GM18907 (cell line): ENCODE measurements around the gene BABAM2.

ENCODE experiments used
- ATAC-seq: cut with Tn5 transposase; IDR thresholded peaks from one replicate; pipeline ENCODE4 v1.9.1; 2021; ENCODE audit warnings: mild to moderate bottlenecking, moderate library complexity; ENCODE audit not compliant: unreplicated experiment

Gene BABAM2

GRCh38 chr2:28350196-28350595 is 459.7 kb downstream of the BABAM2 start:
- no peak for ATAC-seq

- ATAC-seq = no peak
Measured at GRCh38 chr2:28350791-28351285, 460.3 kb downstream of the BABAM2 start.

- ATAC-seq = no peak
Measured at GRCh38 chr2:28351621-28352020, 461.1 kb downstream of the BABAM2 start.

GRCh38 chr2:28352104-28352503 is 461.6 kb downstream of the BABAM2 start:
- no peak for ATAC-seq

GRCh38 chr2:28352610-28353195 is 462.2 kb downstream of the BABAM2 start:
- ATAC-seq = no peak

GRCh38 chr2:28354920-28355520 is 464.5 kb downstream of the BABAM2 start:
- ATAC-seq = no peak

DNA sequence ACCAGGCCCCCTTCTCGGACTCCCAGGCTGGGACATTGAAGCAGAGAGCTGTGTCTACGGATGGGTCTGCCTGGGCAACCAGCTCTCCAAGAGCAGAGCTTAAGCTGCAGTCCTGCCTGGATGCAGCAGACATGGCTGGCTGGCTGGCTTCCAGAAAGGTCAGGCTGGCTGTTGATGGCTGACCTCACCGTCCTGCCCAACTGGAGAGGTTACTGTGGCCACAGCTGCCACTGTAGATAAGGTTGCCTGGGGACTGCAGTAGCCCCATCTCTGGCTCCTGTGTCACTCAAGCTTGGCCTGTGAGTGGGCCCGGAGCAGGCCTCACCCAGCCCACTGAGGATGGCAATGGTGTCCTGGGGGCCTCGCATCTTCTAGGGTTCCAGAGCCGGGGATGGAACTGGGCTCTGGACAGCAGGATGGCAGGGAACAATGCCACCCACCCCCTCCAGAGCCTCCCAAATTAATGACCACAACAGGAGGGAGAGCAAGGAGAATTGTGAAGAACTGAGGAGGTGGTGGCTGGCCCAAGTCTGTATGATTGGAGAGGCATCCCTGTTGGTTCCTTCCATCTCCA is 465.1 kb downstream of the BABAM2 start:
- no peak for ATAC-seq

DNA sequence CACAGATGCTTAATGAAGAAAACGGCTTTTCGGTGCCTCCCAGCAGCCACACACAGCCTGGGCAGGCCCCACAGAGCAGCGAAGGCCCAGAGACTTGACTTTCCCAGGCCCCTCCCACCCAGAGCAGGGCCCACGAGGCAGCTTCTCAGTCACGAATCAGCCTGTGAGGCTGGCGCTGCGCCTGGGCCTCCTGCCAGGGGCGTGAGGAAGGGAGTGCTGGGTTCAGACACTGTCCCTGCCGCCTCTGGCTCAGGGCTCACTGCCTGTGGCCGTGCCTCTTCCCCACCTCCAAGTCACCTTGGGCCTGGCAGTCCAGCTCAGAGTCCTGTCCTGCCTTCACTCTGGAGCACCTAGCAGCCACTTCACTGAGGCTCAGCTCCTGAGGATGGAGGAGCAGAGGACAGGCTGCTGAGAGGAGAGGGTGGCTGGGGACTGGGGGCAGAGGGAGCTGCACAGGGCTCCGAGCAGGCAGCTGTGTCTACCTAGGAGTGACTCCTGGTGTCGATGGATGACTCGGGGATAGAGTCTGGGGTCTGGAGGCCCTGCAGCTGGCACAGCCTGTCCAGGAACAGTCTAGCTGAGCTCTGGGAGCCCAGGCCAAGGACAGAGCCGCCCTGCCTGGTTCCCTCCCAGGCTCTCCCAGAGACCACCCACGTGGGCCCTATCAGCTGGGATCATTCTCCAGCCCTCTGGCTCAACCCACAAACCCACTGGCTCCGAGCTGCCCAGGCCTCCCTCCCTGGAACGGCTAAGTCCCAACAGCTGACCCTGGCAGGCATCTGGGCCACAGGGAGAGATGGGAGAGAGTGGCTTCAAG is 465.8 kb downstream of the BABAM2 start:
- no peak for ATAC-seq

- no peak for ATAC-seq
Measured at GRCh38 chr2:28357055-28357454, 466.5 kb downstream of the BABAM2 start.

GRCh38 chr2:28357948-28358667 is 467.6 kb downstream of the BABAM2 start:
- ATAC-seq = no peak

DNA sequence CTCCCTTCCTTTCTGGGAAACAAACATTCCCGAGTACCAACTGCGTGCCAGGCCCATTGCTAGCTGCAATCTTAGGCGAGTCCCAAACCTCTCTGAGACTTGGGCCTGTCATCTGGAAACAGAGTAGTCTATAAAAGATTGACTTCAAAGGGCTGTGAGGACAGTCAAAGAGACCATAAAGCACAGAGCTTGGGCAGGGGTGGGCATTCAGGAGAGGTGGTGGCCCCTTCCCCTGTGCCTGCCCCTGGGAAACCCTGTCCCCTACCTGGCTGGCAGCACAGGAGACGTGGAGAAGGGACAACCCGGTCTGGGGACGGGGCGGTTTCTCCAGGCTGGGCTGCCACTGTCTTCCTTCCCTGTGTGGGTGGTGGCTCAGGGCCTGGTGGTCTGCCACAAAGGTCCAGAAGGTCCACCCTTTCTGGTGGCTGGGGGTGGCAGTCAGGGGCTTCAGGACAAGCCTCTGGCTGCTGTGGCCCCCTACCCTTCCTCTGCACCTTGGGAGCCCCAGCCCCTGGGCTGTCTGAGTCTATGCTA is 468.2 kb downstream of the BABAM2 start:
- peak; percentile 13 for ATAC-seq

GRCh38 chr2:28359222-28360057 is 468.9 kb downstream of the BABAM2 start:
- ATAC-seq = peak; percentile 75

DNA sequence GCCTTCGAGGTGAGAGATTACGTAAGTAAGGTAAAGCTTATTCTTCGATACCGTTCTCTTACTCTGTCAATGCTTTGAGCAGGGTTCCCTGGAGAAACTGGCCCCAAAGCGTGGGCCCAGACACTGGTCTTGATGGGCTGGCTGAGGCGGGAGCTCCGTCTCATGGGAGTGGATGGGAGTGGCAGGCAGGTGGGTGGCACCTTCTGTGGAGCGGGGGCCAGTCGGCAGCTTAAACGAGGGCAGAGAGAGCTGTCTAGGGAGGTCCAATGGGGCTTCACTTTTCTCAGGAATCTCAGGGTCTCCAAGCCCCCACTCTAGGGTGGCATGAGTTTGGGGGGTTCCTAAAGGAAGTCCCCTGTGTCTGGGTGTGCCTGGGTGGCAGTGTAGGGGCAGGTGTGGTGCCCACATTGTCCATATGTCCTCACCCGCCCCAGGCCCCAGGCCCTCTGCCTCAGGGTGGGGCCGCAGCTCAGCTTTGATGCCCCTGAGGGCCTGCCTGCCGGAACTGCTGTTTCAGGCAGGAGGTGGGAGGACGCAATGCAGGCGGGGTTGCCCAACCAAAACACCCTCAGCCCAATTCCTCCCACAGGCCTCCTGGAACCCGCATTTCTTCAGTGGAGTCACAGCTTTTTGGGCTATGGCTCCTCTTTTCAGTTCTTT is 469.7 kb downstream of the BABAM2 start:
- no peak for ATAC-seq

DNA sequence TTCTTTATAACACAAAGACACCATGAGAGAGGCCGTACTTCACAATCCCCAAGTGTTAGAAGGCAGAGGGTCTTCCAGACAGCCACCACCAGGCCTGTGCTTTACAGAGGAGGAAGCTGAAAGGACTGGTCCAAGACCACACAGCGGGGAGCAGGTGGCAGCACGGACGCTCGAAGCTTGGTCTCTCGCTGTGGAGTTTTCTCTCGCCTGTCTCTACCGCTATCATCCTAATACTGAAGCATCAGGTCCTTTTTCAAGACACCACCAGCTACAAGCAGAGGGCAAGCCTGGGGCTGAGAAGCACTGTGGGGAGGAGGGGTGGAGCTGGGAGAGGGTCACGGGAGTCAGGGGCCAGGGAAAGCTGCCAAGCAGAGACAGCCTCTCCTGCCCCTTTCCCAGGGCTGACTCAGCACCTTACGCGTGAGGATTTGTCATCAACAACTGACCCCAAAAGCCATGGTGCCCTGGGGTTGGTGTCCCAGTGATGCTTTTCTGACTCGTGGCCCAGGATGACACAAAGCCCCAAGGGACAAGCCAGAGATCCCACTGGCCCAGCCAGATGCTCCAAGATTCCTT is 470.3 kb downstream of the BABAM2 start:
- ATAC-seq = no peak

DNA sequence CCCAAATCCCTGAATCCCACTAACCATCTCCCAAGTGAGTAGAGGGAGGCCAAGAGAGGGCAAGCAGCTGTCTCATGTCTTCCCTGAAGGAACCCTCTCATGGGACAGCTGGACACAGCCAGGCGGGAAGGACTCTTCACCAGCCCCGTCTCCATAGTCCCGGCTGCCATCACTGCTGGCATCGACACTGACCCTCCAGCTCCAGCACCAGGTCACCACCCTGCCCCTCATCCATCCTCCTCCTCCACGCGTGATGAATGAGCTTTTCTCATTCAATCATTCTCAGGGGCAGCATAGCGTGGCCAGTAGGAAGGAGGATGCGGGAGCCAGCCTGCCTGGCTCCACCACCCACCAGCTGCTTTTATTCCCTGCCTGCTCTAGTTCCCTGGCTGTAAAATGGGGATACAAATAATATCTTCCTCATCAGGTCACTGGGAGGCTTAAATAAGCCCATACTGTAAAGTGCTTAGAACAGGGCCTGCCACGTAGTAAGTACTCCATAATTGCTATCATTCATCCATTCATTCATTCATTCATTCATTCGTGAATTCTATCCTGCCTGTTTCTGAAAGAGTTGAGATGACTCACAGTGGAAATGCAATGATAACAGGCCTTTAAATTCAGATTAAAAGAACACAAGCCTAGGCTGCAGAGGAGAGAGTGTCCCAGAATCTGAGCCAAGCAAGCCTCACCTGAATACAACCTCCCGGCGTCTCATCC is 471.6 kb downstream of the BABAM2 start:
- no peak for ATAC-seq

DNA sequence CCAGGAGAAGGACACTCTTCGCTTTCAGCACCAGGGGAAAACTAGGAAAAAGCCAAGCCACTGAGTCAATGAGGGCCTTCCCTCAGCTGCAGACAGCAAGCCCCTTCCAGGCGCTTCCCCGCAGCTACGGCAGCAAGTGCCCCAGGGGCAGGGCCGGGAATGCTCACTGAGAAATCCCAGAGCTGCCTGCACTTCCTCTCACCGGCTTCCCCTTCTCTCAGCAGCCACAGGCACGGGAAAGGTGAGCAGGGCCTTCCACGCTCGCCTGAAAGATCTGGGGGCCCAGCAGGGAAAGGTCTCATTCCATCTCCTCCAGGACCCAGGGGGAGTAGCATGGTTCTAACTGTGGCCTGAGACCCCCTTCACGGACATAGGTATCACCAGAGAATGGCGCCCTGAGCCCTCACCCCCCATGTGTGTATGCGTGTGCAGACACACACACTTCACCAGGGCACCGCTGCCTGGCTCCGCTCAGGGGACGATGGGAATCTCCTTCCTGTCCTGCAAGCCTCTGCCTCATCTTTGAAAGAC is 472.5 kb downstream of the BABAM2 start:
- ATAC-seq = no peak

DNA sequence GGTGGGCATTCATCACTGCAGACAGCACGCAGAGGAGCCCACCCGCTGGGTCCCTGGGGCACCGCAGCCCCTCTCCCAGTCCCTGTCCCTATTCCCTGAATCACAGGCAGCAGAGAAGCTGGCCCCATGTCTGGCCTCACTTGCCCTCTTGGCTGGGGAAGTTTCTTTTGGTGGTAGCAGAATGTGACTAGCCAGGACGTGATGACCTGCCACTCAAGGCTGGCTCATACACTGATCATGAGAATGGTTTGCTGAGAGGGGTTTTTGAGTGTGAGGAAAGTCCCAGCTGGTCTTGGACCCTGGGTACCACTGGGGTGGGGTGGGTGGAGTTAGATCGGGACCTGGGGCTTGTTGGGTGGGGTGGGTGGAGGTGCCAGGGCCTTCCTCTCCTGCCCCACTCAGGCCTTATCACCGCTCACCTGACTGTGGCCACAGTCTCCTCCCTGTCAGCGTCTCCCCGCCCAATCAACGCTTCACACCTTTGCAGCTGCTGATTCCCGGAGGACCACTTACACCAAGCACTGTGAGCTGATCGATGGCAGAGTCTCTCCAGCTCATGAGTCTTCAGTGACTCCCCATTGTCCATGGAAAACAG is 473.3 kb downstream of the BABAM2 start:
- ATAC-seq = no peak

DNA sequence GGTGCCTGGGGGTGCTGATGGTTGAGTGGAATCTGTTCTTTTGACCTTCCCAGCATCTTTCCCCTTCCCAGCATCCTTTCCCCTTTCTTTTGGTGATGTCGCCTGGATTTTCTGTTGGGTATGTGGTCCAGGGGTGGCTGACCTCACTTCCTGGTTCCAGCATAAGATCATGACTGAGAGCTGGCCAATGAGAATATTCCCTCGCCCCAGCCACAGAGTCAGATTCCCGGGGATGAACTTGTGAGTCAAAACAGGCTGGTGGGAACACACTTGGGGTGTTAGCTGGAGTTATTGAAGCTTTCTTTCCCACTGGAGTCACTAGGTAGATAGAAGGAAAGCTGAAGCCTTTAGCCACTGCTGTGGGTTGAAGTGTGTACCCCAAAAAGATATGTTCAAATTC is 474.1 kb downstream of the BABAM2 start:
- no peak for ATAC-seq
